LNCaP clone FGC (cell line): Measurements from ENCODE around the gene FCMR.

Experiments
- DNase-seq: peaks from one replicate; pipeline ENCODE4 v3.0.0-alpha.2; 2011; ENCODE audit warnings: low read depth
- H3K4me3 ChIP-seq: 2 replicates; pipeline ENCODE4 v1.5.1; 2011; ENCODE audit warnings: mild to moderate bottlenecking, low read depth, low read length, control low read depth
- TF ChIP-seq, protein P1 (sequence below): IDR thresholded peaks from 2 replicates; pipeline ENCODE4 v1.5.1; 2012; ENCODE audit warnings: mild to moderate bottlenecking; ENCODE audit not compliant: control insufficient read depth, insufficient read depth; ENCODE audit errors: extremely low read depth

The FCMR gene

DNA sequence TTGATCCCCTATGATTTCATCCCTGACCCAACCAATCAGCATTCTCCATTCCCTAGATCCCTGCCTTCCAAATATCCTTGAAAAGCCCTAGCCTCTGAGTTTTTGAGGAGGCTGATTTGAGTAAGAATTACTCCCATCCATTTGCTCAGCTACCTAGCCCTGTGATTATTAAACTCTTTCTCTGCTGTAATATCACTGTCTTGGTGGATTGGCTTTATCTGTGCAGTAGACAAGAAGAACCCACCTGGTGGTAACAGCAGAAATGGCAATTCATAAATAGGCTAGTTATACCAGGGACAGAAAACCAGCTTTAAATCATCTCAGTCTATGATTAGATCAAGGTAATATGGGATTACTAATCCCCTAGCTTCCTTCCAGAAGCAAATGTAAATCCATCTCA lies 43.3 kb downstream of the FCMR start:
- TF ChIP-seq, protein P1, sequence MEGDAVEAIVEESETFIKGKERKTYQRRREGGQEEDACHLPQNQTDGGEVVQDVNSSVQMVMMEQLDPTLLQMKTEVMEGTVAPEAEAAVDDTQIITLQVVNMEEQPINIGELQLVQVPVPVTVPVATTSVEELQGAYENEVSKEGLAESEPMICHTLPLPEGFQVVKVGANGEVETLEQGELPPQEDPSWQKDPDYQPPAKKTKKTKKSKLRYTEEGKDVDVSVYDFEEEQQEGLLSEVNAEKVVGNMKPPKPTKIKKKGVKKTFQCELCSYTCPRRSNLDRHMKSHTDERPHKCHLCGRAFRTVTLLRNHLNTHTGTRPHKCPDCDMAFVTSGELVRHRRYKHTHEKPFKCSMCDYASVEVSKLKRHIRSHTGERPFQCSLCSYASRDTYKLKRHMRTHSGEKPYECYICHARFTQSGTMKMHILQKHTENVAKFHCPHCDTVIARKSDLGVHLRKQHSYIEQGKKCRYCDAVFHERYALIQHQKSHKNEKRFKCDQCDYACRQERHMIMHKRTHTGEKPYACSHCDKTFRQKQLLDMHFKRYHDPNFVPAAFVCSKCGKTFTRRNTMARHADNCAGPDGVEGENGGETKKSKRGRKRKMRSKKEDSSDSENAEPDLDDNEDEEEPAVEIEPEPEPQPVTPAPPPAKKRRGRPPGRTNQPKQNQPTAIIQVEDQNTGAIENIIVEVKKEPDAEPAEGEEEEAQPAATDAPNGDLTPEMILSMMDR, result no peak
- DNase-seq, result no peak
- H3K4me3 ChIP-seq, result no peak overlapping the region

- TF ChIP-seq, protein P1, result no peak
- H3K4me3 ChIP-seq, result no peak overlapping the region
- DNase-seq, result no peak
These were observed 45.9 kb downstream of the FCMR start for GRCh38 chr1:206875752-206876377.

GRCh38 chr1:206873603-206874188 lies 48.0 kb downstream of the FCMR start:
- TF ChIP-seq, protein P1, result no peak
- H3K4me3 ChIP-seq, result no peak overlapping the region
- DNase-seq, result no peak

DNA sequence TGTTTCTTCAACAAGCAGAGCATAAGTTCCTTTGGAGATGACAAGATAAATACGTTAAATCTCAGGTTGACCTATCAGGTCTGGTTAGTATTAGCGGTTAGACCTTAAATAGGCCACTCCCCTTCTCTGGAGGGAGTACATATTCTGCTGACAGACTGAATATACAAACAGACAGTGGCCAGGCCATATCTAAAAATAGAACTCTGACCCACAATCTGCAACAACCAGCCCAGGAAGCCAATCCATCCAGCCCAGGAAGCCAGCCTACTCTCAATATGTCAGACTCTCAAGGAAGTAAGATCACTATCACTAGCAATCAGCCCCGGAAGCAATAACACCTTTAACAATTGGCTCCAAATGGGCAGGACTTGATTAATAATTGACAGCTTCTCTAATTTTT lies 49.6 kb downstream of the FCMR start:
- peak; percentile 22 for DNase-seq
- TF ChIP-seq, protein P1, result no peak

DNA sequence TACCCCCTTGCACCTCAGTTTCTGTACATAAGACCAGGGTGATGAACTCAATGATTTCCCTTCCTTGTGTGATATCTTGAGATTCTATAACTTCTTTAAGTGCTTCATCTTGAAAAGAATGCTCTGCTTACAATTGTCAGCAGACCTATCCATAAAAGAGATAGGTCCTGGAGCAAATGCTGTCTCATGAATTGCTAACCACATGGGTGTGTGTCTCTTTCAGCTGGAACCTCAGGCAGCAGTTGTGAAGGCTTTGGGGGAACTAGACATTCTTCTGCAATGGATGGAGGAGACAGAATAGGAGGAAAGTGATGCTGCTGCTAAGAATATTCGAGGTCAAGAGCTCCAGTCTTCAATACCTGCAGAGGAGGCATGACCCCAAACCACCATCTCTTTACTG lies 53.5 kb downstream of the FCMR start:
- H3K4me3 ChIP-seq, result no peak overlapping the region
- DNase-seq, result no peak
- TF ChIP-seq, protein P1, result no peak

More for the DNA sequence above, 49.6 kb downstream of the FCMR start:
- no peak overlapping the region for H3K4me3 ChIP-seq

DNA sequence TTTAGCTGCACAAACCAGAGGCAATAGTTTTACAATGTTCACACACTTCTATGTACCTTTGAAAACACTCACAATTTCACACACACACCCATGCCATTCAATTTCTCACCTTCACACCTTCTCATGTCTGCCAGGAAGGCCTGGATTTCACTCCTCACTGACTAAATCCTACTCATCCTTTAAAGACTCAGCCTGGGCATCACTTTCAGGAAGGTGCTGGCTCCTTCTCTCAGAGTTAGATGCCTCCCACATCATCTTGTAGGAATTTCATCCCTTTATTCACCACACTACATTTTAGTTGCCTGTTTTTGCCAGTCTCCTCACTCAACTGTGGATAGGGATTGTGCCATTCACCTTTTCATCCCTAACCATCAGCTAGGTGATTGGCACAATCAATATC lies 54.0 kb downstream of the FCMR start:
- H3K4me3 ChIP-seq, result no peak overlapping the region
- TF ChIP-seq, protein P1, result no peak
- DNase-seq, result no peak

- DNase-seq, result no peak
- TF ChIP-seq, protein P1, result no peak
- no peak overlapping the region for H3K4me3 ChIP-seq
These were observed 54.5 kb downstream of the FCMR start for GRCh38 chr1:206867239-206867638.
